Prostate gland (tissue), 2 donors: ENCODE measurements around the gene NAA30. TPM values are rescaled to one million over a fixed set of nuclear protein-coding genes. Genes with fewer than 3 reads are reported as not detected.

Experiments
- DNase-seq: peaks from one replicate; pipeline ENCODE4 v3.0.0-alpha.2; 2019; ENCODE audit warnings: low spot score
- H3K27ac ChIP-seq, 2 donors: fragments of 200-600 bp; sonication (generic); 2 replicates each; pipeline ENCODE4 v1.5.1; 2017 to 2019
- H3K27me3 ChIP-seq: fragments of 200-600 bp; sonication (generic); replicated peaks from 2 replicates; pipeline ENCODE4 v1.5.1; 2019; ENCODE audit not compliant: insufficient read depth
- H3K36me3 ChIP-seq, 2 donors: fragments of 200-600 bp; sonication (generic); 1 replicate in 1 of 2; 2 replicates in 1 of 2; pipeline versions ENCODE4 v1.5.1 to v1.8.1; 2017 to 2019
- H3K4me1 ChIP-seq: fragments of 200-600 bp; sonication (generic); replicated peaks from 2 replicates; pipeline ENCODE4 v1.5.1; 2019
- H3K4me3 ChIP-seq, 2 donors: fragments of 200-600 bp; sonication (generic); 2 replicates each; pipeline ENCODE4 v1.5.1; 2017 to 2019
- H3K9me3 ChIP-seq: fragments of 200-600 bp; sonication (generic); 2 replicates; pipeline ENCODE4 v1.5.1; 2017
- CTCF ChIP-seq, 4 experiments: fragments of 200-600 bp in 2 of 4; fragments of 450-650 bp in 2 of 4; sonication (generic) in 2 of 4; IDR thresholded peaks; 1 replicate in 3 of 4; 2 replicates in 1 of 4; pipeline ENCODE4 v1.5.1; 2016 to 2019; ENCODE audit warnings: antibody characterized with exemption in 4 of 4, mild to moderate bottlenecking in 2 of 4, moderate library complexity in 2 of 4
- POLR2A ChIP-seq: fragments of 450-650 bp; IDR thresholded peaks from one replicate; pipeline ENCODE4 v1.6.1; 2016; ENCODE audit warnings: antibody characterized with exemption, mild to moderate bottlenecking
- POLR2AphosphoS5 ChIP-seq: sonication (generic); formaldehyde crosslinking; IDR thresholded peaks from one replicate; pipeline ENCODE4 v1.6.1; 2017; ENCODE audit warnings: antibody characterized with exemption
- WGBS: methylation state at CpG from one replicate; pipeline ENCODE4 v1.1.5; 2018; 5-methylcytosine and 5-hydroxymethylcytosine counted together
- intact Hi-C: fragments of 100-400 bp; cut with DNase I; formaldehyde crosslinking; loops from one replicate; pipeline ENCODE4 v1.14.2; 2022
- total RNA-seq, 2 donors: library from RNA; depleted of rRNA; stranded (reverse); fragments of >200 nt; gene quantifications; one replicate each; pipeline ENCODE4 v1.1.0, GENCODE V29; 2016

Gene NAA30
- total RNA-seq, 2 donors from 2014 or later: 13.7 to 27.5 TPM

GRCh38 chr14:57413849-57414248 is 23.5 kb downstream of the NAA30 start:
- H3K9me3 ChIP-seq: no peaks in the 10 kb centered on the region
- H3K36me3 ChIP-seq: no peaks in the 10 kb centered on the region
- intact Hi-C loops: no loop called here
- DNase-seq: no peak
- no peaks in the 10 kb centered on the region for H3K27me3 ChIP-seq
- H3K4me1 ChIP-seq: no peaks in the 10 kb centered on the region
- WGBS: 88% methylated on average over 2 of the region's 2 CpGs
- TF ChIP-seq POLR2AphosphoS5 (no peak), CTCF (IDR thresholded peaks at IDR 0.05) (no peak), POLR2A (no peak)
- no peak overlapping the region for H3K27ac ChIP-seq
- H3K4me3 ChIP-seq: no peak overlapping the region

- Histone ChIP-seq H3K9me3 (no peaks in the 10 kb centered on the region), H3K4me1 (no peaks in the 10 kb centered on the region), H3K27me3 (no peaks in the 10 kb centered on the region), H3K27ac (no peak overlapping the region), H3K36me3 (no peaks in the 10 kb centered on the region), H3K4me3 (no peak overlapping the region)
- intact Hi-C loops: no loop called here
- DNase-seq: no peak
- TF ChIP-seq POLR2AphosphoS5 (no peak), POLR2A (no peak), CTCF (IDR thresholded peaks at IDR 0.05) (no peak)
- 32% methylated on average over 1 of the region's 1 CpG for WGBS
Observed at GRCh38 chr14:57417228-57417627, 26.8 kb downstream of the NAA30 start.

- intact Hi-C loops: no loop called here
- 70% methylated on average over 4 of the region's 4 CpGs for WGBS
- no peak for TF ChIP-seq POLR2AphosphoS5
- no peak for TF ChIP-seq POLR2A
- no peak for TF ChIP-seq CTCF (IDR thresholded peaks at IDR 0.05)
- no peak for DNase-seq
- Histone ChIP-seq H3K9me3 (no peaks in the 10 kb centered on the region), H3K36me3 (no peaks in the 10 kb centered on the region), H3K27ac (no peak overlapping the region), H3K4me1 (no peaks in the 10 kb centered on the region), H3K4me3 (no peak overlapping the region), H3K27me3 (no peaks in the 10 kb centered on the region)
Observed at GRCh38 chr14:57418999-57419398, 28.6 kb downstream of the NAA30 start.

- H3K4me1 ChIP-seq: no peaks in the 10 kb centered on the region
- no peak overlapping the region for H3K4me3 ChIP-seq
- no peak for DNase-seq
- no peaks in the 10 kb centered on the region for H3K9me3 ChIP-seq
- H3K27ac ChIP-seq: no peak overlapping the region
- 13% methylated on average over 4 of the region's 4 CpGs for WGBS
- TF ChIP-seq POLR2AphosphoS5 (no peak), CTCF (IDR thresholded peaks at IDR 0.05) (no peak), POLR2A (no peak)
- no peaks in the 10 kb centered on the region for H3K36me3 ChIP-seq
- intact Hi-C loops: no loop called here
- no peaks in the 10 kb centered on the region for H3K27me3 ChIP-seq
Observed at GRCh38 chr14:57420033-57420432, 29.6 kb downstream of the NAA30 start.

- no peak overlapping the region for H3K4me3 ChIP-seq
- H3K36me3 ChIP-seq: no peaks in the 10 kb centered on the region
- H3K27me3 ChIP-seq: no peaks in the 10 kb centered on the region
- DNase-seq: no peak
- TF ChIP-seq POLR2AphosphoS5 (no peak), CTCF (IDR thresholded peaks at IDR 0.05) (no peak), POLR2A (no peak)
- H3K9me3 ChIP-seq: no peaks in the 10 kb centered on the region
- WGBS: 85% methylated on average over 3 of the region's 3 CpGs
- H3K27ac ChIP-seq: no peak overlapping the region
- no peaks in the 10 kb centered on the region for H3K4me1 ChIP-seq
- intact Hi-C loops: no loop called here
Observed at GRCh38 chr14:57420986-57421385, 30.6 kb downstream of the NAA30 start.
